Stimulated activated CD8-positive, alpha-beta memory T cell treated with anti-CD3 and anti-CD28 coated beads, Interleukin-12 subunit alpha, Interleukin-12 subunit beta, amount 100 ng/mL, for 1 hour (primary cell): Measurements from ENCODE around the gene TBX3.
"Not testable (repeated sequence)": the region's sequence is repeated elsewhere in the genome, so short reads cannot be mapped to it uniquely, and the experiment has no call there.

ENCODE experiments used
- DNase-seq: peaks from one replicate; pipeline ENCODE4 v3.0.0-alpha.2; 2020; ENCODE audit warnings: low read depth

The TBX3 gene

GRCh38 chr12:114684098-114684869 is at the start of gene TBX3:
Gene TBX3 (minus strand): TSS chr12:114684175. CDS start chr12:114683200, 975 bp downstream.
- DNase-seq: no peak

DNA sequence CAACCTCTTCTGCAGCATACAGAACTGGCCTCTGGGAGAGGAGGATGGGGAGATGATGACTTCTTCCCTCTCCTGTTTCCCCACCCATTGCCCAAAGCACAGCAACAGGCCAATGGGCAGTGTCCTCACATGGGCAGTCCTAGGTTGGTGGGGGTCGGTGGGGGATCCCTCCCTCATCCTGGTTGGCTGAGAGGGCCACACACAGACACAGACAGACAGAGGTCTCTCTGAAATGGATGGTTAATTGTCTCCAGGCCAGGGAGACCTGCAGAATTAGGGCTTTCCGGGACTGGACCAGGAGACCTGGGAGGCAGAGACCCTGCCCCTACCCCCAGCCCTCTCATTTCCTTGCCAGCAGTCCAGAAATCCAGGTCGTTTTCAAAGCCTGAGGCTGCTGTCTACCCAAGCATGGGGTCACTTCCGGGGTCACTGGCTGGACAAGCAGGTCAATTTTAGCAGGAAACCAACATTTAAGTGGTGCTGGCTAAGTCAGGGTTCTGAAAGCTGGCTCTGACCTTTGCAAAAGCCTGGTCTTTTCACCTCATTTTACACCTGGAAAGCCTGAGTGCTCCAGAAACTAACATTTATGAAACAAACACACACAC is 48.6 kb upstream of the TBX3 start:
- no peak for DNase-seq

DNA sequence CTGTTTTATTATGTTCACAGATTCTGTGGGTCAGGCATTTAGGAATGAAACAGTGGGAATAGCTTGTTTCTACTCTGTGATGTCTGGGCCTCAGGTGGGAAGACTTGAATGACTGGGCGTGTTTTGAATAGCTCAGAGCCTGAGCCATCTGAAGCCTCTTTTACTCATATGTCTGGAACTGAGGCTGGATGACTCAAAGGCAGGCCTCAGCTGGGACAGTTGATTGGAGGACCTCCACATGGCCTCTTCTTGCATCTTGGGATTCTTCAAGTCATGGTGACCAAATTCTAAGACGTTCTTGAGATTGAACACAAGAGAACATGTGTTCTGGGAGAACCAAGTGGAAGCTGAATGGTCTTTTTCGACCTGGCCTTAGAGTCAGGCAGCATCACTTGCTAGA is 45.8 kb upstream of the TBX3 start:
- no peak for DNase-seq

GRCh38 chr12:114726092-114726710 is 42.2 kb upstream of the TBX3 start:
- DNase-seq: no peak

GRCh38 chr12:114722176-114722575 is 38.2 kb upstream of the TBX3 start:
- not testable (repeated sequence) for DNase-seq

- DNase-seq: no peak
Observed at GRCh38 chr12:114721266-114721665, 37.3 kb upstream of the TBX3 start.

GRCh38 chr12:114713466-114714215 is 29.7 kb upstream of the TBX3 start:
- no peak for DNase-seq

DNA sequence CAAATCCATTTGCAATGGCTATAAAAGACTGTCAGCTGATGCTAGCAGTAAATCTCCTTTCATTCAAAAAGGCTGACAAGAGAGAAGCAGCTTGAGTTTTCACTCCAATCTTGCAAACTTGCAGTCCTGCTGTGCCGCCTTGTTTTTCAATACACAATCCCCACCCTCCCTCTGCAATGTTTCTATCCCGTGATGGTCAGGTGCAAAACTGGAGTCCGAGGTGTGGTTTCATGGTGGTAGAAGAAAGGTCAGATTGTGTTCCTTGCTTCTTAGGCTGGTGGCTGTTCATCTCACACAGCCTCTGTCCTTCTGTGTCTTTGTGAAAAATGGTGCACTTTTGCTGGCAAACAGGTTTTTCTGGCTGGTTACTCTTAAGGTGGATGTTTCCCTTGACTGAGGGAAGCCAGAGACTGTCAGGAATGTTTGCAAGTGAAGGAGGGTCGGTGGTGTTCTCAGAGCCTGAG is 27.7 kb upstream of the TBX3 start:
- DNase-seq: no peak

DNA sequence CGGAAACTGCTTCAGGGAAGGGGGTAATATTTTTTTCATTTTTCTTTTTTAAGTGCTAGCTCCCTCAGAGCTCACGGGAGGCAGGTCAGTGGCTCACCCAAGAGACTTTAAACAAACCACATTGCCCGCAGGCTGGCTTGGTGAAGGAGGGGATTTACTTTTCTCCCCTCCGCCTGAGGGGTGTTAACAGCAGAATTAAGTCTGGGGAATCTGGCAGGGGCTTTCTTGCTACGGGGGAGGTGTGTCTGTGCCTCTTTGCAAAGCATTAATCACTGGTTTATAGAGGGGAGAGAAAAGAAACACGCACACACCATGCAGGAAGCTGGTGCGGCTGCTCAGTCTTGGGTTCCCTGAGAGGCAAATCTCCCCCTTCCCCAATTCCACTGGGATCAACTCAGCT is 26.2 kb upstream of the TBX3 start:
- DNase-seq: no peak

DNA sequence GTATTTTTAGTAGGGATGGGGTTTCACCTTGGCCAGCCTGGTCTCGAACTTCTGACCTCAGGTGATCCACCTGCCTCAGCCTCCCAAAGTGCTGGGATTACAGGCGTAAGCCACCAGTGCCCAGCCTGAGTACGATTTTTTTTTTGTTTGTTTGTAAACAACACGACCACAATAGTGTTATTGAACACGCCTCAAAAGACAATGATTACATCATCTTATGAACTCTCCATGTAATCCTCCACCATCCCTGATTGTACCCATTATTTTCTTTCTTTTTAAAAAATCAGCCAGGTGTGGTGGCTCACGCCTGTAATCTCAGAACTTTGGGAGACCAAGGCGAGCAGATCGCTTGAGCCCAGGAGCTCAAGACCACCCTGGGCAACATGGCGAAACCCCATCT is 25.1 kb upstream of the TBX3 start:
- DNase-seq: no peak

DNA sequence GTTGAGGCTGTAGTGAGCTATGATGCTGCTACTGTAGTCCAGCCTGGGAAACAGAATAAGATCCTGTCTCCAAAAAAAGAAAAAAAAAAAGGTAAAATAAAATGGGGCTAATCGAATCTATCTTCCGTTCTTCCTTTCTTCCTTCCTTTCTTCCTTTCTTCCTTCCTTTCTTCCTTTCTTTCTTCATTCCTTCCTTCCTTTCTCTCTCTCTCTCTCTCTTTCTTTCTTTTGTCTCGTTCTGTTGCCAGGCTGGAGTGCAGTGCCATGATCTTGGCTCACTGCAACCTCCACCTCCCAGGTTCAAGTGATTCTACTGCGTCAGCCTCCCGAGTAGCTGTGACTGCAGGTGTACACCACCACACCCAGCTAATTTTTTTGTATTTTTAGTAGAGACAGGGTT is 24.6 kb upstream of the TBX3 start:
- DNase-seq: not testable (repeated sequence)

- DNase-seq: no peak
Observed at GRCh38 chr12:114704096-114704495, 20.1 kb upstream of the TBX3 start.

- DNase-seq: no peak
Observed at GRCh38 chr12:114703060-114703493, 19.1 kb upstream of the TBX3 start.

DNA sequence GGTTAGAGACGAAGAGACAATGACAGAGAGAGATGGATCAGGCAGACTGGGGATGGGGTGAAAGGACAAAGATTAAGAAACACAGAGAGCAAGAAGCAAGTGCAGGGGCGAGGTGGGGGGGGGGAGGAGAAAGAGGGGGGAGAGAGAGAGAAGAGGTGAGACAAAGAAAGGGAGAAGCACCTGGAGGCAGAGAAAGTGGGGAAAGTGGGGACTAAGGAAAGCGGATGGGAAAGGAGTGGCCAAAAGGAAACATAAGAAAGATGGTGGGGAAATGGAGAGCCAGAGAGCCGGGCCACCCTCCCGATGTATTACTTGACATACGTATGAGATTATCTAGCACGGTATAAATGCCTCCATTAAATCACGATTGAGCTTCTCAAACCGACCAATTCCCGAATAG is 18.5 kb upstream of the TBX3 start:
- no peak for DNase-seq

GRCh38 chr12:114701553-114701952 is 17.6 kb upstream of the TBX3 start:
- no peak for DNase-seq

DNA sequence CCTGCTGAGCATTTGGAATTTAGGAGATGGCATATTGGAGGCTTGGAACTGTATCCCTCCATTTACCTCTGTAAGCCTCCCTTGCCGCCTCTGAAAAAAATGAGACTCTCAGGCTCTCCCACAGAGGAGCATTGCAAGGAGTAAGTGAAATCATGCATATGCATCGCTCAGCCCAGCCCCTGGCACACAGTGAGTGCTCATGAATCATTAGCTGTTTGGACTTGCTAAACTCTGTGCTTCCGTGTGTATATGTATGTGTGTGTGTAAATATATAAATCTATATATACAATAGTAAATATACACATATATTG is 17.1 kb upstream of the TBX3 start:
- DNase-seq: no peak

DNA sequence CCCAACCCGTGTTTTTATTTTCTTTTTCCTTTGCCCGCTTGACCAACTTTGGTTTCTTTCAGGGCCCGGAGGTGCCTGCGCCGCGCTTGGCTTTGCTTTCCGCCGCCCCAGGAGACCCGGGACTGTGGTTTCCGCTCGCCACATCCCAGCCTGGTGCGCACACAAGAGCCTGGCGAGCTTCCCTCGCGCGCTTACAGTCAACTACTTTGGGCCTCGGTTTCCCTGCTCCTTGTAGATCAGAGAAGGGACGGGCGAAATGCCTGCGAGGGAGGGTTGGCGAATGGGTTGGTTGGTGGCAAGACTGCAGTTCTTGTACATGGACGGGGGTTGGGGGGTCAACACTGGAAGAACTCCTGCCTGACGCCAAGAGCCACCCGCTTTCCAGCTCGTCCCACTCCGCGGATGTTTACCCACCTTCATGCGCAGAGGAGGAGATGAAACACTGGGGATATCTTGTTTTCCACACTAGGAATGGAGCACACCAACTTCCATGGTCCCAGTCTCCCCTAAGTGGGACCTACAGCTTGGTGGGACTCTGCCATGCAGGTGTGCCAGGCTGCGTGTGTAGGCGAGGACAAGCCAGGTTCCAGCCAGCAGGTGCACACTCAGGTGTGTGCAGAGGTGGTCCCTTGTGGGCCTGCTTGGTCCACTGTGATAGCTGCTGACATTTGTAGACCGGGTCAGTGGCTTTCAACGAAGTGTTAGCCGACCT is 16.6 kb upstream of the TBX3 start:
- DNase-seq: no peak

GRCh38 chr12:114698566-114699163 is 14.7 kb upstream of the TBX3 start:
- no peak for DNase-seq

GRCh38 chr12:114697741-114698565 is 14.0 kb upstream of the TBX3 start:
- no peak for DNase-seq

DNA sequence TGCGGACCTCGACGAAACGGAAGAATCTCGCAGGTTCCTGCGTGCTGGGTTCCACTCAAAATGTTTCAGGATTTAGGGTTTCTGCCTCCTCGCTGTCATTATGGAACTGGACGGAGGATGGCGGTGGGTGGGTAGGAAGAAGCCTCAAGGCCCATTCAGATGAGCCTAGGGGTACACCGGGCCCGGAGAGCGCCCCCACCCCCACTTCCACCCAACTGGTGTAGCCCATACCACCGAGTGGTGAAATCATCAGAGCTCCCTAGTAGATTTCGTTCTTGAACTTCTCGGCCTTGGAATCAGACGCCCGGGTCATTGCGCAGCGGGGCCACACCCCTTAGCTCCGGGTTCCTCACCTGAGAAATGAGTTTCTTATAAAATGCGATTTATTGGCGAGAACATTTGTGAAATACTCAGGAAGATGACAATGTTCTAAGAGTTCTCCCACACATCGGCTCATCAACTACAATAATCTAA is 13.3 kb upstream of the TBX3 start:
- DNase-seq: no peak
